H1 (cell line): ENCODE measurements around the gene CAVIN2.

ENCODE experiments used
- CBX5 ChIP-seq: fragments of 300-800, 300-1000 bp; sonication (generic); IDR thresholded peaks from 2 replicates; pipeline ENCODE4 v1.7.1; 2016; ENCODE audit warnings: antibody characterized with exemption, low read length, low read depth
- RAD21 ChIP-seq, 2 experiments: IDR thresholded peaks in 1 of 2; conservative IDR thresholded peaks in 1 of 2; 2 replicates each; pipeline ENCODE4 v1.6.1; 2011; ENCODE audit warnings: low read depth in 2 of 2, low read length in 2 of 2, improper control_type of control experiment in 1 of 2, inconsistent platforms in 1 of 2, mild to moderate bottlenecking in 1 of 2, moderate library complexity in 1 of 2
- RFX5 ChIP-seq: IDR thresholded peaks from 2 replicates; pipeline ENCODE4 v1.6.1; 2011; ENCODE audit warnings: low read depth, low read length, improper control_type of control experiment, borderline replicate concordance

- TF ChIP-seq RAD21 (IDR thresholded peaks at IDR 0.05 in 1 of 2, conservative IDR thresholded peaks at IDR 0.05 in 1 of 2; ENCODE audit: low read depth in 2 of 2, low read length in 2 of 2) = no peak
- no peak for TF ChIP-seq CBX5
- TF ChIP-seq RFX5 = no peak
Observed at GRCh38 chr2:191864628-191865374, 17.9 kb upstream of the CAVIN2 start.
